Activated T-cell treated with anti-CD3 and anti-CD28 coated beads for 1 hour (primary cell): ENCODE measurements around the gene DUSP2.

Experiments used
- DNase-seq: peaks from one replicate; pipeline ENCODE4 v3.0.0-alpha.2; 2020; ENCODE audit warnings: low read depth

The DUSP2 gene

GRCh38 chr2:96146881-96147592 is 1.8 kb upstream of the DUSP2 start:
- no peak for DNase-seq

GRCh38 chr2:96146153-96146880 is 1.1 kb upstream of the DUSP2 start:
- peak; percentile 77 for DNase-seq

GRCh38 chr2:96145848-96146152 is 560 bp upstream of the DUSP2 start:
- no peak for DNase-seq

DNA sequence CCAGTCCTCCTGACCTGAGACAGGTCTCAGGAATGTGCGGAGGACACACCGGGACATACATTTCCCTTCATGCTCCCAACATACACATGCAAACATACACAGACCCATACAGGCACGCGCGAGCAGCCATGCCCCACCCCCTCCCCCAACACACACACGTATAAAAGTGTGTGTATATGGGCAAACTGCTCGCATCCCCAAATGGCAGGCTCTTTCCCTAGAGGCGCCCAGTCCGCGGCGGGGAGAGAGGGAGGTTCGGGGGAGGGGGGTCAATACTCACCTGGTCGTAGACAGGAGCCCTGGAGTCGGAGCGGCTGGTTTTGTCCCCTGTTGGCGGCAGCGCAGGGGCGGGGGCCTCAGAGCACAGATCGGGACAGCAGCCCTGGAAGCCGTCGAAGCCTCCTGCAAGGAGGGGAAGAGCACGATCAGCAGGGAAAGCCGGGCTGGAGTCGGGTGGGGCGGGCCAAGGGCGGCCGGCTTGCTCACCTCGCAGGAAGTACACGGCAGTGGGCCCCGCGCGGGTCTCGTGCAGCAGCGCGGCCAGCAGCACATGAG is 682 bp downstream of the DUSP2 start:
- DNase-seq, result peak; percentile 39

DNA sequence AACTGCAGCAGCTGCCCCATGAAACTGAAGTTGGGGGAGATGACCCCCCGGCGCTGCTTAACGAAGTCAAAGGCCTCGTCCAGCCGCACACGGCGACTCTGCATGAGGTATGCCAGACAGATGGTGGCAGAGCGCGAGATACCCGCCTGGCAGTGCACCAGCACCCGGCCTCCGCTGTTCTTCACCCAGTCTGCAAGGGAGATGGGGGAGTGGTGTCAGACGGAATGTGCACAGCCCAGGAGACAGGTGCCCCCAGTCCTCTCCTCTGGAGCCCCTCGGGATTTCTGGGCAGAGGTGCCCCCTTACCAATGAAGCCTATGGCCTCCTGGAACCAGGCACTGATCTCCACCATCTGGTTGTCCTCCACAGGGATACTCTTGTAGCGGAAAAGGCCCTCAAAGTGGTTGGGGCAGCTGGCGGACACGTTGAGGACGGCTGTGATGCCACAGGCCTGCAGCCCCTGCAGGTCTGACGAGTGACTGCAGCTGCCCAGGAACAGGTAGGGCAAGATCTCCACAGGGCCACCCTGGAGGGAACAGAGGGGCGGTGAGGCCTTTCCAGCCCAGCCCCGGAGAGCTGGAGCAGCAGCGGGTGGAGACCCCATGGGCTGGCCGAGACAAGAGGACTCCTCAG is 1.3 kb downstream of the DUSP2 start:
- peak; percentile 42 for DNase-seq

GRCh38 chr2:96143231-96143847 is 1.9 kb downstream of the DUSP2 start:
- DNase-seq, result peak; percentile 33

DNA sequence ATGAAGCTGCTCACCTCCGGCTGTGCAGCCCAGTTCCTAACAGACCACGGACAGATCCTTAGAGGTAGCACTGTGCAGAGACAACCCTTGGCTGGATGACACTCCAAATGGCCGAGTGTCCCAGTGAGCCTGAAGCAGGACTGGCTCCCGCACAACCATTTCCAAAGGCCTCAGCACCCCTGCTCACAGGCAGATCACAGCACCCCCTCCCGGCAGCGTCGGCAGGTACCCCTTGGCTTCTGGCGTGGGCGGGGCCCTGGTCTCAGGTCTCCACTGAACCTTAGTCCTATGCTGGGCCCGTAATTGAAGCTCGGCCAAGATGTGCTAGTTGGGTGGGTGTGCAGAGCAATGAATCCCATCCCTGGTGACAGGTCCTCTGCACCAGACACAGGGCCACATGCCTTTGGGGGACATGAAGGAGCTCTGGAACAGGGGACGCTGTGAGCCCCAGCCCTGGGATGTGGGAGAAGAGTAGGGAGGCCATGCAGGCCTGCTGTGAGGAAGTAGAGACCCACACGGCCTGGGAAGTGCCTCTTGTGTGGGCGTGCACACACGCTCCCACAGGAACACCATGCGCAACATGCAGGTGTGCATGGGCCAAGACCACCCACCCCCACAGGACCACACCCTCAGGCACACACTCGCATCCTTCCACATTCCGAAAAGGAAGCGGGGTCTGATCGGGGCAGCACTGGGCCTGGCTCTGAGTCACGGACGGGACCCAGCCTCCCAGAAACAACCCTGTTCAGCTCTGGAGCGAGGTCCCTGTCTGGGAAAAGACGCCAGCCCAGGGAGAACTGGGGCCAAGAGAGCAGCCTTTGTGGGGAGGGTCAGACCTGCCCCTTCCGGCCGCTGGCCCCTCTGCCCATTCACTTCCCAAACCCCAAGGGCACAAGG is 2.8 kb downstream of the DUSP2 start:
- DNase-seq, result peak; percentile 71

DNA sequence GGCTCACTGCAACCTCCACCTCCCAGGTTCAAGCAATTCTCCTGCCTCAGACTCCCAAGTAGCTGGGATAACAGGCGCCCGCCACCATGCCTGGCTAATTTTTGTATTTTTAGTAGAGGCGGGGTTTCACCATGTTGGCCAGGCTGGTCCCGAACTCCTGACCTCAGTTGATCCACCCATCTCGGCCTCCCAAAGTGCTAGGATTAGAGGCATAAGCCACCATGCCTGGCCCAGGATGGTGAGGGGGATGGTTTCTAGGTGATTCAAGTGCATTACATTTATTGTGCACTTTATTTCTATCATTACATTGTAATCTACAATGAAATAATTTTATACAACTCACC is 3.6 kb downstream of the DUSP2 start:
- DNase-seq, result peak; percentile 44

GRCh38 chr2:96140941-96141623 is 4.2 kb downstream of the DUSP2 start:
- peak; percentile 40 for DNase-seq

GRCh38 chr2:96139181-96139758 is 6.0 kb downstream of the DUSP2 start:
- DNase-seq, result no peak

DNA sequence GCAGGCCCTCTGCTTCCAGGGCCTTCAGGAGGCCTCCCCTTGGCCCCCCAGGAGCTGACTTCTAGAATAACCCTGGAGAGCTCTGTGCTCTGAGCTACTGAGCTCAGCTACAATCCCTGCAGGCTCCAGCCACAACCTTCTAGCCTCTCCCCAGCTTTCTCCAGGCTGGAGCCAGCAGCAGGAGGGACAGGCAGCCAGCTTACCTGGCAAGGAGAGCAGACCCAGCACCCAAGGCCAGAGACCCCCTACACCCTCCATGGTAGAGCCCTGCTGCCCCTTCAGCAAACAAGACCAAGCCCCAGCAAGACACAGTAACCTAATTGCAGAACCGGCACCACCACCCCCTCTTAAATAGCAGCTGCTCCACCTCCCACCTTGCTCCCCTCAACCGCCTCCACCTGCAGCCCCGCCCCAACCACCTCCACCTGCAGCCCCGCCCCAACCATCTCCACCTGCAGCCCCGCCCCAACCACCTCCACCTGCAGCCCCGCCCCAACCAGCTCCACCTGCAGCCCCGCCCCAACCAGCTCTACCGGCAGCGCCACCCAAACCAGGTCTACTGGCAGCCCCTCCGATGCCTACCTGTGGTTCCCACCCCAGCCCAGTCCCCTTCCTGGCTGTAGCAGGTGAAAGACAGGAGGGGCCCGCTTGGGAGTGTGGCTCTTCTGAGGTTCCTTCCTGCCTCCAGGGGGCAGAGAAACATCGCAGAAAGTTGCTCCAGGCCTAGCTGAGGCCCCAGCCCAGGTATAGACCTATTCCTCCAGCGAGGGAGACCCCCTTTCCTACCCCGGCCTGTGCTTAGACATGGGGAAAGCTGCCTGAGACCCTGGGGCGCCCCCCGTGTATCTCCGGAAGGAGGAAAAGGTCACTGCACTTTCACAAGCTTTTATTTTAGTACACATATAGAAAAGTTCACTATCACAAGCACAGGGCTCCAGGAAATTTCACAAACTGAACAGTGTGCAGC is 6.8 kb downstream of the DUSP2 start, which contains the start of gene ASTL:
TSS of gene ASTL (minus strand) at position 324 of the 967 bp plus-strand sequence. CDS start at position 258, 66 bp downstream.
- peak; percentile 61 for DNase-seq

DNA sequence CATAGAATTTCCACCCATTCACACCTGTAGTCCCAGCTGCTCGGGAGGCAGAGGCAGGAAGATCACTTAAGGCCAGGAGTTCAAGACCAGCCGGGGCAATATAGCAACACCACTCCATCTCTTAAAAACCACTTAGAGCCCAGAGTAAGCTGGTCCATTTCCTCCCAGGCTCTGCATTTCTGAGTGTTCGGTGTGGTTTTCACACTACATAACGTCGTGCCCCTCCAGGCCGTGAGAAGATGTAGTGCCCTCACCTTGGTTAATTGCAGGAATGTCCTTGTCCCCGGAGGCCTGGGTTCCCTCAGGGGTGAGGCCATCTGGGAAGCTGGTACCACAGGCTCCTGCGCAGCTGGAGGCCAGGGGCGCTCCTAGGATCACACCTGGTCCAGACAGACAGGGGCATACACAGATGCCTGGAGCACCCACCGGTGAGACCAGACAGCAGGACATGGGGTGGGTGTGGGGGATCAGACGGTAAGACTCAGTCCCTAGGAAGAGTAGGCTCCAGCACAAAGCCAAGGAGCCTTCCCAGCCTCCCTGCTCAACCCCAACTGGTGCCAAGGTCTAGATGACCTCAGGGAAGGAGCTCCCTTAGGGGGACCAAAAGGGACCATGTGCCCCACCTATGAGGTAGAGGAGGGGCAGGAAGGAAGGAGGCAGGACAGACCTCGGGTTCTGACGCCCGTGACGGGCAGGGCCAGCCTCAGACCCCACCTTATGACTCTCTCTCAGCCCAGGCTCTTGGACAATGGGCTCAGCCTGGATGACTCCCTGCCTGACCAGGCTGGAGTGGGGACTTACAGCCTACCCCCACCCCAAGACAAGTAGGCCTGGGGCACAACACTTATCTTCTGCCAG is 7.7 kb downstream of the DUSP2 start:
- no peak for DNase-seq

DNA sequence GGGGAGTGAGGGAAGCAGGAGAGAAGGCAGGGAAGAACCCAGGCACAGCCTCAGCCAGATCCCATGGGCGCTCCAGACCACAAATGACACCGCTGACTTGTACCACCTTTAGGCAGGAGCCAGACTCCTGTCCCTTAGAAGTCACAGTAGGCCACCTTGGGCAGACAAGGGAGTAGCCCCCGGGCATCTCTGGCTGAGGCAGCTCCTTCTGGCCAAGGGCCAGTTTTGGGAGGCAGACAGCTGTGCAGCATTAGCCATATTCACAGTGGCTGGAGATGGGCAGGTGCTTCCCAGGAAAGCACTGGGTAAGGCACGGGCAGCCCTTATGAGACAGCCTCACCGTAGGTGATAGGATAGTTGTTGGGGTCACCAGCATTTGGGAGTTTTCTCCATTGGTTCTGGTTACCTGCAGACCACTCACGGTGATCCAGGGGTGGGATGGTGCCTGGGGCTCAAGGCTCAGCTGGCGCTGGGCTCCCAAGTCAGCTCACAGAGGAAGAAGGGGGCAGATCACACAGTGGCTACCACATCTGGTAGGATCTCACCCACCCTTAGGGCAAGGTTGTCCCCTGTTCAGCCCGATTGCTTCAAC is 9.0 kb downstream of the DUSP2 start:
- DNase-seq, result no peak

DNA sequence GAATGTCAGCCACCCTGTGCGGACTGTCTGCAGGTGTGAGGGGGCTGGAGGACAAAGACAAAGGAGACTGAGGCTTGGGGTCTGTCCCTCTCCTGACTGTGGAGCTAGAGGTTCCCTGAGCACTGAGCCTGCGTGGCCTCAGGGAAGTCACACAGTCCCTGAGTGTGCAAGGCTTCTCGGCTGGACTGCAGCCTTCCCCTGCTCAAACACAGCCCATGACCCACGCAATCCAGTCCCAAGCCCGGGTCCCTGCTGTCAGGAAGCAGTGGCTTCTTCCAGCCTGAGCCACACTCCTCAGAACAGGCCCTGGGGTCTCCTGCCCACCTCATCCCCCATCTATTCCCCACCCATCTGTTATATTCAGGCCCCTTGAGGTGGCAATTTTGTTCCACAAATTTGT is 9.6 kb downstream of the DUSP2 start:
- no peak for DNase-seq

DNA sequence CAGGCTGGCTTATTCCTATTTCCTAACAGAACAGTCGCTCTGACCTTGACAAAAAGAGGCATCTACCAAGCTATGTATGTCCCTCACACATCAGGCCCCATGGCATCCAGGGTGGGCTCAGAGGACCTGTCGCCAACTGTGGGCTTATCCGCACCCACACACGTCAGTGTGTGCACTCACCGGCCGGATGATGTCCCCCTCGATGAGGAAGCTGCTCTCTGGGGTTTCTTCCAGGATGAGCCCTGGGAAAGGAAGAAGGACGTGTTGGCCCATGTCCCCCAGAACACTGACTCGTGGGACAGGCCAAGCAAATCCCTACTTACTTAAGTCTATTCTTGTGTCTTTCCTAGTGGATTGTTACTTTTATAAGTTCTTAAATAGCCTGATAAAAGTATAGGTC is 10.1 kb downstream of the DUSP2 start:
- DNase-seq, result no peak

- no peak for DNase-seq
Measured at GRCh38 chr2:96134421-96134820, 10.8 kb downstream of the DUSP2 start.

DNA sequence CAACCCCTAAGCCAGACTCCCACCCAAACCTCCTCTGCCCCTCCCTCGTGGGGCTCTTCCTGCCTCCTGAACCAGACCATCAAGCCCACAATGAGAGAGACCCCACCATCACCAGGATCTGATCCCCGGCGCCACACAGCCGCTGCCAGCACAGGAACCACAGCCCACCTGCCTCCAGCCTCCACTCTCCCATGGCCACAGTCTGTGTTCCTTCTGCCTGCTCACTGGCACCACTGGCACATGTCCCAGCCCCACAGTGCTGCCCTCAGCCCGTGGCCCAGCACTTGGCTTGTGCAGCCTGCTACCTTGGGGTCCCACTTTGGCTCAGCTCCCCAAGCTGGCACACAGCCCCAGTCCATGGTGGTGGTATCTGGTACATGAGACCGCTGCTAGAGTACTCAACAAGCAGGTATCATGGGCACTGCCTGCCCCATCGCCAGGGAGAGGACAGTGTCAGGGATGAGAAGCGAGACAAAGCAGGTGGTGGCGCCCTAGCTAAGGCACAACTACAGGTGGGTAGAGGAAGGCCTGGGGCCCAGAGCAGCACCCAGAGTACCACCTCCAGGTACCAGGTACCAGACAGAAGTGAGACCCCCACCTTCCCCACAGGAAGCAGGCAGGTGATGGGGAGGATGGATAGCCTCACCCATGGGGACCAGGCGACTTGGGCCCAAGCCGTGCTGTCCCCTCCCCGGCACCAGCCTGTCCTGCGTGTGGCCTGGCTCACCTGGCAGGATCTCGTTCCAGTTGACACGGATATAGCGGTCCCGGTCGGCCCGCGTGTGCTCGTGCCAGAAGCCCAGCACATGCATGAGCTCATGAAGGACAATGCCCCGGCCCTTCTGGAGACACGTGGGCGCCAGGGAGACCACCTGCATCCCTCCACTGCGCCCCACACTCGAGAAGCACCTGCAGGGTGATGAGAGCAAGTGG is 13.2 kb downstream of the DUSP2 start:
- DNase-seq, result no peak
